Mucosa of rectum (tissue), 2 donors: ENCODE data around the gene SGCA.

ENCODE experiments used
- H3K27ac ChIP-seq, 2 donors: one replicate each; pipeline ENCODE4 v1.7.0; 2013; ENCODE audit warnings: inconsistent platforms in 2 of 2, low read depth in 2 of 2, low read length in 2 of 2
- H3K27me3 ChIP-seq, 2 donors: one replicate each; pipeline ENCODE4 v1.7.0; 2013; ENCODE audit warnings: low read length in 2 of 2; ENCODE audit not compliant: control insufficient read depth in 2 of 2, insufficient read depth in 2 of 2
- H3K36me3 ChIP-seq, 2 donors: one replicate each; pipeline ENCODE4 v1.7.0; 2013; ENCODE audit warnings: low read length in 2 of 2; ENCODE audit not compliant: control insufficient read depth in 2 of 2, insufficient read depth in 2 of 2
- H3K4me1 ChIP-seq, 2 donors: one replicate each; pipeline ENCODE4 v1.7.0; 2013; ENCODE audit warnings: low read length in 2 of 2, mild to moderate bottlenecking in 1 of 2; ENCODE audit not compliant: control insufficient read depth in 2 of 2, insufficient read depth in 2 of 2
- H3K4me3 ChIP-seq, 2 donors: one replicate each; pipeline ENCODE4 v1.7.0; 2013; ENCODE audit warnings: low read length in 2 of 2
- H3K9ac ChIP-seq, 2 donors: one replicate each; pipeline ENCODE4 v1.7.0; 2013; ENCODE audit warnings: low read length in 2 of 2, low read depth in 1 of 2, mild to moderate bottlenecking in 1 of 2
- H3K9me3 ChIP-seq, 2 donors: one replicate each; pipeline ENCODE4 v1.7.0; 2013; ENCODE audit warnings: low read length in 2 of 2; ENCODE audit not compliant: control insufficient read depth in 2 of 2
- donor health status: healthy.
- donor health status: Normal muscosa, but diverticular disease.

The SGCA gene

DNA sequence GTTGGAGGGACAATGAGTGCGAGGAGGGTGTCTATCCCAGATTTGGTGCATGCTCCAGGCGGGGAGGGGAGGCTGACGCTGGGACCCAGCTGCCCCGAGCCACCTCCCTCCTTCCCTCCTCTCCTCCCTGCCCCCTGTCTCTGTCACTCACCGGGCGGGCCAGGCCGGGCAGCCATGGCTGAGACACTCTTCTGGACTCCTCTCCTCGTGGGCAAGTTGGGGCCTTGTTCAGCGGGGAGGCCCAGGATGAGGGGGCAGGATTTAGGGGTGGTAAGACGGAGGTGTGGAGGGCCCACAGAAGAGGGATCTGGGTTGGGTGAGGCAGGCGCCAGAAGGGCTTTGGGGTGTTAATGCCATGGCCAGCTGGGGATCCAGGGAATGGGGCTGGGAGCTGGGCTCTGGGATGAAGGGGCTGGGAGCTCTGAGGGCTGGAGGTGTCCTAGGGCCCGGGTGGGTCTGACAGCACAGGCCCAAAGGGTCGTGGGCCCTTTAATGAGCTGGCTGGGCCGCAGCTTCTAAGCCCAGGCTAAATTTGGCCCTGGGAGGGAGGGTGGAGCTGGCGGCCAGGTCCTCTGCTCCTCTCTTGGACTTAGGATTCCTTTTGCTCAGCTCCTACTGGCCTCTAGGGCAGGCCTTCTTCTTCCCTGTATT is at the start of gene SGCA:
SGCA (plus strand) TSS at position 139 of the 651 bp plus-strand sequence; CDS start at position 175, 36 bp downstream.
- Histone ChIP-seq H3K27ac (peak within 1 kb of the TSS; percentile 46 to 63), H3K9ac (no peak within 1 kb of the TSS), H3K4me1 (peaks cover 9 to 14% of the 10 kb centered on the region in 2 donors), H3K4me3 (peak within 1 kb of the TSS in 1 of 2 donors; percentile 17), H3K9me3 (no peaks in the 10 kb centered on the region), H3K27me3 (no peaks in the 10 kb centered on the region), H3K36me3 (no peaks in the 10 kb centered on the region)

DNA sequence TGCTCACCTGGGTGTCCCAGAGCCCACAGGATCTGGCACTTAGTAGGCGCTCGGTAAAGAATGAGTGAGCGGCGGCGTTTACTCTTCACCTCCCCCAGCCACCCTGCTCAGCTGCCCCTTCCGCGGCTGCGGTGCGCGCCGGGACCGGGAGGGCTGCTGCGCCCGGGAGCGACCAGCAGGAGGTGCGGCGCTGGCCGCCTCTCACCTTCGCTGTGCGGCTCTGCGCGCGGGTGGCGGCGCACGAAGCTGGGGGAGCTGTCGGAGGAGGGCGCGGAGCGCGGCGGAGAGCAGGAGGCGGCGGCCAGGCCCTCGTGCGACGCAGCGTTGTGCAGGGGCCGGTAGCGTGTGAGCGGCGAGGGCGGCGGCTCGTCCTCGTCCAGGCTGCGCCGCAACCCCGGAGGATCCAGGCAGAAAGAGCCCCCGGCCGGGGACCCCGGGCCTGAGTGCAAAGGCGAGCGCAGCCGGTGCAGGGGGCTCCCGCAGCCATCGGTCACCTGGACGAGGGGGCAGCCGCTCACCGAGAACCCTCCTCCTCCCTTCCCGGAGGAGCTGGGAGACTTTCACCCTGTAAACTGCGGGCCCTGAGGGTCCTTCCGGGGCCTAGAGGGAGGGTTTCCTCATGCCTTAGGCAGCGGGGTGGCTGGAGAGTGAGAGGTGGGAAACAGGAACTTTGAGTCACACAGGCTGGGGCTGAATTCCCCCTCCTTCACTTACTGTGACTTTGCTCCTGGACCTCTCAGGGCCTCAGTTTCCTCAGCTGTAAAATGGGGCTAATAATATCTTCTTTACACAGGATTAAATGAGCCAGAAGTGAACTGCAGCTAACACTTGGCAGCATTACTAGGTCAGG is 48.4 kb upstream of the SGCA start:
- no peak overlapping the region for H3K27ac ChIP-seq
- H3K27me3 ChIP-seq: peaks cover 6 to 11% of the 10 kb centered on the region in 2 donors
- H3K36me3 ChIP-seq: no peaks in the 10 kb centered on the region
- H3K4me1 ChIP-seq: peaks cover 5 to 8% of the 10 kb centered on the region in 2 donors
- no peak overlapping the region for H3K4me3 ChIP-seq
- no peak overlapping the region for H3K9ac ChIP-seq
- no peaks in the 10 kb centered on the region for H3K9me3 ChIP-seq

DNA sequence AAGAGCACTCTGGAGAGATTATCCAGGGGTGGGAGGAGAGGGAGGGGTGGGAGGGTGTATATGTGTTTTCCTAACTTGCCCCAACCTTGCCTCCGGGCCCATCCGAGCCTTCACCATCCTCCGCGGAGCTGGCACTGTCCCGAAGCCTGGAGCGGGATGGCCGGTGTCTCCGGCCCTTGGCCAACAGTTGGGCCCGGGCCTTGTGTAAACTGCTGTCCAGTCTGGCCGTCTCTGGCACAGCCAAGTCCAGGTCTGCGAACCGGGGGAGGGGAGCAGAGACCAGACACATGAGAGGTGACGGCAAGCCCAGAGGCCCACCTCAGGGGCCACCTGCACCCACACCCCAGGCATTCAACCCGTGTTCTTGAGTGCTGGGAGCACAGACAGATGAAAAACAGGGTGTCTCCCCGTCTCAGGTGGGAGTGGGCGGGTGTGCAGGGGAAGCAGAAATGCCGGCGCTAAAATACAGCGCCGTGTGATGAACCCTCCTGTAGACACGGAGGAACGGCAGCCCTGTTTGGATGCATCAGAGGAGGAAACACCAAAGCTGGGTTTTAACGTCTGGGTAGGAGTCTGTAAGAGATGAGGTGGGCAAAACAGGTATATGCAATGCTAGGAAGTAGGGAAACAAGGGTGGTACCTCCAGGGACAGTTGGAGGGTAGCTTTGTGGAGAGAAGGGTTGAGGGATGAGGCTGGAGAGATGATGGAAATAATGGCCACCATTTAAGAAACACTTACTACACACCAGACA is 47.6 kb upstream of the SGCA start:
- Histone ChIP-seq H3K27ac (no peak overlapping the region), H3K9ac (no peak overlapping the region)

DNA sequence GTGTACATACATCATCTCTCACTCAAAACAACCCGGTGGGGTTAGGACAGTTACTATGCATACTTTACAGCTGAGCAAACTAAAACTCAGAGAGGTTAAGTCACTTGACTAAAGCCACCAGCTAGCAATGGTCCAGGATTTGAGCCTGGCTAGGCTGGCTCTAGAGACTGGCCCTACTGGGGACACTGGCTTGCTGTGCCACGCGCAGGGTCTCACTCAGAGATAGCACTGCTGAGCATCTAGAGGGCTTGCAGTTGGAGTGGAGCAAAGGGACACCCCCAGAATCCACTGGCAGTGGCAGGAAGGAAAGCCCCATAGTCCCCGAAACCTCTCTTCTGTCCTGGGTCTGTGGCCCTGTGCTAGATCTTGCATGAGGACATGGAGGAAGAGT is 47.0 kb upstream of the SGCA start:
- H3K36me3 ChIP-seq: no peaks in the 10 kb centered on the region
- H3K9ac ChIP-seq: no peak overlapping the region
- no peaks in the 10 kb centered on the region for H3K9me3 ChIP-seq
- H3K27ac ChIP-seq: no peak overlapping the region
- H3K4me3 ChIP-seq: no peak overlapping the region
- peaks cover 6 to 11% of the 10 kb centered on the region in 2 donors for H3K27me3 ChIP-seq
- peaks cover 6 to 8% of the 10 kb centered on the region in 2 donors for H3K4me1 ChIP-seq

More for the DNA sequence above, 47.6 kb upstream of the SGCA start:
- peaks cover 3 to 8% of the 10 kb centered on the region in 2 donors for H3K4me1 ChIP-seq
- H3K4me3 ChIP-seq: no peak overlapping the region
- H3K27me3 ChIP-seq: peaks cover 6 to 11% of the 10 kb centered on the region in 2 donors
- no peaks in the 10 kb centered on the region for H3K36me3 ChIP-seq
- no peaks in the 10 kb centered on the region for H3K9me3 ChIP-seq

DNA sequence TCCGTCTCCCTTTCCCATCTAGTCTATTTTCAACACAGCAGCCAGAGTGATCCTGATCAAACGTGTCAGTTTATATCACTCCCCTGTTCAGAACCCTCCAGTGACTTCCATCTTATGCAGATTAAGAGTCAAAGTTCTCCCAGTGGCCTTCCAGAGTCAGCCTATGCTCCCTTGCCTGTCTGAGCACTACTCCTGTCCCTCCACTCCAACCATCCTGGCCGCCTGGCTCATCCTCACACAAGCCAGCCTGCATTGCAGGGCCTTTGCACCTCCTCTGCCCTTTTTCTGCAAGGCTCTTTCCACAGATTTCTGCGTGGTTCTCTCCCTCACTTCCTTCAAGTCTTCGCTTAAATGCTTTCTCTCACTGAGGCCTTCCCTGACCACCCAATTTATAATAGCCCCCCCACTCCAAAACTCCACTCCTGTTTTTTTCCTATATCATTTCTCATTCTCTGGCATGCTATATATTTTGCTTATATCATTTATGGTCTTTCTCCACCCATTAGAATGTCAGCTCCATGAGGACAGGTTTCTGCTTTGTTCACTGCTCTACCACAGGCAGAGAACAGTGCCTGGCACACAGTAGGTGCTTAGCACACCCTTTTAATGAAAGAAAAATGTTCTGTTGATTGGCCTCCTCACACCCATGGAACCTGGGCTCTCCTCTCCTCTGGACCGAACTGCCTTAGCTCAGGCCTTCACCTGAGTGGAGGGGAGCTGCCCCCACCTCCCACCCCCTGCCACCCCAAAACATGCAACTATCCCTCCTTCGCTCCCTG is 45.1 kb upstream of the SGCA start:
- H3K36me3 ChIP-seq: no peaks in the 10 kb centered on the region
- H3K9ac ChIP-seq: no peak overlapping the region
- peaks cover 4 to 8% of the 10 kb centered on the region in 2 donors for H3K4me1 ChIP-seq
- H3K9me3 ChIP-seq: no peaks in the 10 kb centered on the region
- H3K27me3 ChIP-seq: peaks cover 6 to 11% of the 10 kb centered on the region in 2 donors
- no peak overlapping the region for H3K27ac ChIP-seq
- no peak overlapping the region for H3K4me3 ChIP-seq

DNA sequence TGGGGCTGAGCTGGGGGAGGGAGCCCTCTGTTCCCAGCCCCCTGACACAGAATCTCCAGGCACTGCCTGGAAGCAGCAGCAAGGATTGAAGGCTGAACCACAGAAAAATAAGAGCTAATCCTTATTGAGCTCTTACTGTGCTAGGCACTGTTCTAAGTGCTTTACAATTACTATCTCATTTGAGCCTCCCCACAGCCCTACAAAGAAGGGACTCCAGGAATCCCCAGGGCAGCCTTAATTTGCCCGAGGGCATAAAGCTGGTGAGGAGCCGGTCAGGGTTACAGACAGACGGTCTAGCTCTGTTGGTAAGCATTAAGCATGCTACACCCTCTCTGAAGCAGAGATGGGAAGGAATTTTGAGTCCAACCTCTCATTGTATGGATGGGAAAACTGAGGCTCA is 42.9 kb upstream of the SGCA start:
- H3K9me3 ChIP-seq: no peaks in the 10 kb centered on the region
- H3K4me3 ChIP-seq: no peak overlapping the region
- H3K27ac ChIP-seq: no peak overlapping the region
- no peaks in the 10 kb centered on the region for H3K36me3 ChIP-seq
- H3K27me3 ChIP-seq: peaks cover 0 to 12% of the 10 kb centered on the region in 2 donors
- no peak overlapping the region for H3K9ac ChIP-seq
- peaks cover 0 to 8% of the 10 kb centered on the region in 2 donors for H3K4me1 ChIP-seq

DNA sequence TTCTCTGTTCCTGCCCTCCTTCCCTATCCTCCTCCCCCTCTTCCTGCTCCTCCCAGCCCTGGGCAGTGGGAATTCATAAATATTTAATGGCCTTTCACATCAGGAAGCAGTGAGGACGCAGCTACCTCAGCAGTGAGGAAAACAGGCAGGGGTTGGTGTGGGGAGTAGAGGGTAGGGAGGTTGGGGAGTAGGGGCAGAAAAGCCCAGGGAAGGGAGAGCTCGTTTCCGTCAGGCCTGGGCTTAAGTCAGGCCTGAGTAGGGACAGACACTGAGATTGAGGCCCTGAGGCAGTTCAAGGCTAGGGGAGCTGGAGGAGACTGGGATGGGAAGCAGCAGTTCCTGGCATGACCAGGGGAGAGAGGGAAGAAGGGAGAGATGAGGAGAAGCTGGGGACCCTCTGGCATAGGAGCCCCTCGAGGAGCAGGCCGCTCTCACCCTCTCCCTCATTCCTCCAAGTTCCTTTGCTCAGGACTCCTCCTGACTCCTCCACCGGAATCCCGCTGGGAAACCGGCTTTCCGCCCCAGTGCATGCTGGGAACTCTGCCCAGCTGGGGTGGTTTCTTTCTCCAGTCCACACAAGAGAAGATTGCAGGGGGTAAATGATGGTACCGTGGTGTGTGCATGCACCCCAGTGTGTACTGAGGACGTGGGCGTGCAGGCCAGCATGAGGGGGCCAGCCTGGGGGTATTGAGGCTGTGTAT is 42.0 kb upstream of the SGCA start:
- H3K27ac ChIP-seq: peak overlapping the region; percentile 24 to 28

DNA sequence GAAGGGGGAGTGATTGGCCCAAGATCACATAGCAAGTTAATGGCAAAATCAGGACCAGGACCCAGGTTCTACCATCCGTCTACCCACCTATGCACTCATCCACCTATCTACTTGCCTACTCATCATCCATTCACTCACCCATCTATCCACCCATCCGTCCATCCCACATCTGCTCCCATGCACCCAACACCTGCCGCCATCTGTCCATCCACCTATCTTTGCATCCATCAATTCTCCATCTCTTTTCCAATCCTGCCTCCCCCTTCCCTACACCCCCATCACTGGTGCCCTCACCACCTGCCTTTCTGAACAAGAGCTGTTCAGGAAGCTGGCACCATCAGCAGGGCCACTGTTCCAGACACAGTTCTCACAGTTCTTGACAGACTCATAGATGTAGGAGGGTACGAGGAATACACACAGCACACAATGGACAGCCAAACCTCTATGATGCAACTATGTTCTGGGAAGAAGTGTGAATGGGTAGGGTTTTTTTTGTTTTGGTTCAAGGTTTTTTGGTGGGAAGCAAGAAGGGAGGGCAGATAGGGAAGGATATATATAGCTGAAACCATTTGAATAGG is 40.3 kb upstream of the SGCA start:
- peaks cover 7% of the 10 kb centered on the region in 2 donors for H3K27me3 ChIP-seq
- no peak overlapping the region for H3K9ac ChIP-seq
- no peaks in the 10 kb centered on the region for H3K36me3 ChIP-seq
- peaks cover 2 to 15% of the 10 kb centered on the region in 2 donors for H3K4me1 ChIP-seq
- no peak overlapping the region for H3K4me3 ChIP-seq
- H3K9me3 ChIP-seq: no peaks in the 10 kb centered on the region
- no peak overlapping the region for H3K27ac ChIP-seq

More for the DNA sequence above, 42.0 kb upstream of the SGCA start:
- Histone ChIP-seq H3K36me3 (no peaks in the 10 kb centered on the region), H3K4me1 (peaks cover 0 to 13% of the 10 kb centered on the region in 2 donors), H3K4me3 (no peak overlapping the region), H3K9ac (peak overlapping the region in 1 of 2 donors; percentile 23), H3K9me3 (no peaks in the 10 kb centered on the region), H3K27me3 (peaks cover 4 to 12% of the 10 kb centered on the region in 2 donors)
